ENCODE measurements around the gene SAMMSON.

GRCh38 chr3:70111411-70111810 is 111.9 kb downstream of the SAMMSON start:
- TF ChIP-seq CTCF (IDR thresholded peaks at IDR 0.05 in 8 of 11, conservative IDR thresholded peaks at IDR 0.05 in 3 of 11): no peak
- TF ChIP-seq POLR2AphosphoS5 (IDR thresholded peaks at IDR 0.05): no peak
